Stimulated activated memory B cell treated with anti-CD40 and anti-IgM and Interleukin-4, amounts not matched to agents 10 μg/mL and 1 μg/mL and 100 μg/mL, for 72 hours (primary cell): ENCODE measurements around the gene LRRC37A.
"Not testable (repeated sequence)": the region's sequence is repeated elsewhere in the genome, so short reads cannot be mapped to it uniquely, and the experiment has no call there.

ENCODE experiments used
- ATAC-seq: fragments of 150-1000 bp; cut with Tn5 transposase; 2 replicates; pipeline ENCODE4 v1.10.0; 2021
- H3K27ac Mint-ChIP-seq: one replicate; pipeline ENCODE4 v1.8.0; 2022; ENCODE audit warnings: mild to moderate bottlenecking, mixed read lengths
- H3K27me3 Mint-ChIP-seq: one replicate; pipeline ENCODE4 v1.8.0; 2022; ENCODE audit warnings: mixed read lengths
- H3K36me3 Mint-ChIP-seq: one replicate; pipeline ENCODE4 v1.8.0; 2022; ENCODE audit warnings: mixed read lengths
- H3K4me1 Mint-ChIP-seq: one replicate; pipeline ENCODE4 v1.8.0; 2022; ENCODE audit warnings: mixed read lengths
- H3K4me3 Mint-ChIP-seq: one replicate; pipeline ENCODE4 v1.8.0; 2022; ENCODE audit warnings: mild to moderate bottlenecking, moderate library complexity, mixed read lengths
- H3K9me3 Mint-ChIP-seq: one replicate; pipeline ENCODE4 v1.8.0; 2022; ENCODE audit warnings: mixed read lengths

The LRRC37A gene

DNA sequence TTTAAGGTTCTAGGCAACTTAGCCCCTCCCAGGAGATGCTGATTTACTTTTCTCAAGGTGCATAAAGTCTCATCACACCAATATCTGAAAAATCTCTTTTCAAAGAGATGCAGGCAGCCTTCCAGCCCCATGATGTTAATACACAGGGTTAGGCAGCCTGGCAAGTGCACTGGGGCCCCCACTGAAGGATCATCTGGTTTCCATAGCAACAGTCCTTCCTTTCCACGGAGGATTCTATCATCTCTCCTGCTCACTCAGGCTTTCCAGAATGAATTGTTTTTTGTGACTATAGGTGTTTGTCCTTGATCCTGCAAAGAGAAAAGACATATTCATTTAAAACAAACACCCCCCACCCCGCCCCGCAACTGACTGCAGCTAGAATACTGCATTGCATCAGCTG is 72.6 kb downstream of the LRRC37A start:
- H3K27ac Mint-ChIP-seq, H3K9me3 Mint-ChIP-seq, ATAC-seq, H3K4me3 Mint-ChIP-seq, H3K4me1 Mint-ChIP-seq, H3K27me3 Mint-ChIP-seq, H3K36me3 Mint-ChIP-seq: not testable (repeated sequence)

DNA sequence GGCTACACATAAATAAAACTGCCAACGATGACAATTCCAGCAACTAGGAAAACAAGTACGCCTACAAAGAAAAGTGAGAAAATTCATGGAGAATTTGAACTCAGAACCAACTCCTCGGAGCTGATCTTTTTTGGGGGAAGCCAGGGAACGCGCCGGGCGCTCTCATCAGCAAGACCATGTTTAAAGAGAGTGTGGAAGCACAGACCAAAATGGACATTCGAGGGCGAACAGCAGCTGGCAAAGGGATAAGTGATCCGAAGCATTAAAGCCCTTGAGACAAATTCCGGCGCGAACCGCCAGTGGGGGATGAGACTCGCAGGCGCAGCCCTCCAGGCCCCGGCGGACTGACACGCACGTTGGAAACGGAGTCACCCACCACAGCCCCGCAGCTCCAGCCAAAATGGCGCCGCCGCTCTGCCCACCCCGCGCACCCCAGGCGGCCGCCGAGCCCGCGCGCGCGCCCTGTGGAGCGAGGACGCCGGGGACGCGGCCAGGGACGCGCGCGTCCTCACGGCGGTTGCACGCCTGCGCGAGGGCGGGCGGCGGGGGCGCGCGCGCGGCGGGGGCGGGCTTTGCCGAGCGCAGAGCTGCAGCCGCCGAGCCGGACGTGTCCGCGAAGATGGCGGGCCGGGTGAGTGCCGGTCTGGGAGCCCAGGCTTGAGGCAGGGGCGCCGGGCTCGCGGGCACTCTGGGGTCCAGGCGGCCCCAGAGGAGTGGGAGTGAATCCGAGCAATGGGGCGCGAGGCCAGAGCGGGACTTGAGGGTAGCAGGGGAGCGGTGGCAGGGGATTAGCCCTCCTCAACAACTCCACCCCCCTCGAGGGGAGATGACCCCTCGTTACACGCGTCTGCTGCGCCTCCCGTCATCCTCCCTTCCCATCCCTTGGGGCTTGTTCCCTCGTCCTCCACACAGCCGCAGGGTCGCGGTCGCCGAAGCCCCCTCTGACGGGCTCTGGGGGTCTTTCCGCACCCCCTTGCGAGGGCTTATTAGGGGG is 77.6 kb downstream of the LRRC37A start:
- H3K9me3 Mint-ChIP-seq, result not testable (repeated sequence)
- ATAC-seq, result peak; percentile 93

DNA sequence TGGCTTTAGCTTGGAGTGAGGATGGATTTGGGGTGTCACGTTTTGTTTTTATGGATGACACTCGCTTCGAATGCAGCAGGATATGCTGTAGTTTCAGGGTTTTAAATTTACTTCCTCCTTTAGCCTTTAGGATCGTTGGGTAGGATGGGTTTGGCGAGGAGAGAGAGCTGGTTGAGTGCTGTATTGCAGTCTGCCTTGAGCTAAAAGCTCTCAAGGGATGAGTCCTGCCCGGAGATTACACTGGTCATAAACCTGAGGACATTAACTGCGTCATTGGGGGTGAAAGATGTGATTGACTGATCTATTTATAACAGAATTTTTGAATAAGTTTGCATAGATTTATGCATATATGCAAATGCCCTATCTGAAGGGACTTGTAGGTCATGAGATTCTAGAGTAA is 78.5 kb downstream of the LRRC37A start:
- H3K36me3 Mint-ChIP-seq, H3K4me1 Mint-ChIP-seq, H3K27me3 Mint-ChIP-seq, H3K4me3 Mint-ChIP-seq, H3K27ac Mint-ChIP-seq, H3K9me3 Mint-ChIP-seq: not testable (repeated sequence)
- peak; percentile 88 for ATAC-seq

More for the DNA sequence above, 77.6 kb downstream of the LRRC37A start:
- not testable (repeated sequence) for H3K27ac Mint-ChIP-seq, H3K36me3 Mint-ChIP-seq, H3K27me3 Mint-ChIP-seq, H3K4me3 Mint-ChIP-seq, H3K4me1 Mint-ChIP-seq

DNA sequence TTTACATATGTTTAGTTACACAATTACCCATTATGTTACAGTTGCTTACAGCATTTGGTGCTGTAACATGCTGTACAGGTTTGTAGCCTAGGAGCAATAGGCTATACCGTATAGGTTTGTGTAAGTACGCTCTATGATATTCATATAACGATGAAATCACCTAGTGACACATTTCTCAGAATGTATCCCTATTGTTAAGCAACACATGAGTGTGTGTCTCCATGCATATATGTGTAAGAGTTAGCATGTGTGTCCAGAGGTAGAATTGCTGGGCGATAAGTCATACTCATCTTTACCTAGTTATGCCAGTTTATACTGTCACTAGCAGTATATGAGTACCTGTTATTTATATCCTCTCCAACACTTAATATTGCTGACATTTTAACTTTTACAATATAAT is 88.2 kb downstream of the LRRC37A start:
- not testable (repeated sequence) for H3K4me3 Mint-ChIP-seq, H3K36me3 Mint-ChIP-seq, H3K27ac Mint-ChIP-seq, H3K27me3 Mint-ChIP-seq, H3K9me3 Mint-ChIP-seq, H3K4me1 Mint-ChIP-seq, ATAC-seq

DNA sequence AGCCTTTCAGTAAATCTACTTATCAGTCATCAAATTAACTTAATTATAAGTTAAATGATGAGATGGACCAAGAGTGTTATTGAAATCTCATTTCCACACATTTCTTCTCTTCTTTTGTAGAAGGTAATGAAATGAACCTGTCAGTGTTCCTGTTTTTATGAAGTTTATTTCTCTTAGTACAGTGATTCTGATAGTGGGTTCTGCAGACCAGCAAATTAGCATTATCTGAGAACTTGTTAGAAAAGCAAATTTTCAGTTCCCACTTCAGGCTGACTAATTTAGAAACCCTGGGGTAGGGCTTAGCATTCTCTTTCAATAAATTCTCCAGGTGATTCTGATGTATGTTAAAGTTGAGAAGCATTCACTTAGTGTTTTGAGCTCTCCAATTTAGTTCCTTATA is 90.6 kb downstream of the LRRC37A start:
- not testable (repeated sequence) for H3K4me3 Mint-ChIP-seq, H3K36me3 Mint-ChIP-seq, H3K9me3 Mint-ChIP-seq, H3K27ac Mint-ChIP-seq, H3K27me3 Mint-ChIP-seq, H3K4me1 Mint-ChIP-seq
- peak; percentile 72 for ATAC-seq
